Sigmoid colon (tissue), 7 donors: Measurements from ENCODE around the gene XPR1. TPM values are rescaled to one million over a fixed set of nuclear protein-coding genes. Genes with fewer than 3 reads are reported as not detected.

Experiments used
- DNase-seq: peaks from one replicate; pipeline ENCODE4 v3.0.0-alpha.2; 2019
- H3K27ac ChIP-seq, 4 donors: fragments of 200-600 bp; sonication (generic); one replicate each; pipeline ENCODE4 v1.5.1; 2016 to 2019; ENCODE audit warnings: mild to moderate bottlenecking in 1 of 4
- H3K27me3 ChIP-seq, 3 donors: fragments of 200-600 bp; sonication (generic); one replicate each; pipeline ENCODE4 v1.5.1; 2019; ENCODE audit warnings: mild to moderate bottlenecking in 1 of 3
- H3K36me3 ChIP-seq, 4 donors: fragments of 200-600 bp; sonication (generic); one replicate each; pipeline ENCODE4 v1.5.1; 2016 to 2019
- H3K4me1 ChIP-seq, 4 donors: fragments of 200-600 bp; sonication (generic); one replicate each; pipeline ENCODE4 v1.5.1; 2017 to 2019
- H3K4me3 ChIP-seq, 4 donors: fragments of 200-600 bp; sonication (generic); one replicate each; pipeline ENCODE4 v1.5.1; 2017 to 2019; ENCODE audit warnings: mild to moderate bottlenecking in 2 of 4, moderate library complexity in 1 of 4
- H3K9me3 ChIP-seq, 4 donors: fragments of 200-600 bp in 3 of 4; sonication (generic) in 3 of 4; one replicate each; pipeline versions ENCODE4 v1.5.1 to v1.6.1; 2013 to 2019
- EP300 ChIP-seq, 4 donors: sonication (generic); formaldehyde crosslinking; IDR thresholded peaks; one replicate each; pipeline ENCODE4 v1.6.1; 2017; ENCODE audit warnings: antibody characterized with exemption in 4 of 4
- POLR2A ChIP-seq, 2 donors: fragments of 450-650 bp; IDR thresholded peaks; one replicate each; pipeline ENCODE4 v1.6.1; 2016; ENCODE audit warnings: antibody characterized with exemption in 2 of 2, mild to moderate bottlenecking in 2 of 2, moderate library complexity in 2 of 2
- POLR2AphosphoS5 ChIP-seq, 4 donors: sonication (generic); formaldehyde crosslinking; IDR thresholded peaks; one replicate each; pipeline ENCODE4 v1.6.1; 2017; ENCODE audit warnings: antibody characterized with exemption in 4 of 4
- WGBS, 2 donors: extraction: QIAGEN DNeasy Blood & Tissue Kit; methylation state at CpG; one replicate each; pipeline ENCODE4 v1.1.7; 2013; 5-methylcytosine and 5-hydroxymethylcytosine counted together
- intact Hi-C: fragments of 100-400 bp; cut with DNase I; formaldehyde crosslinking; loops from one replicate; pipeline ENCODE4 v1.15.1; 2023
- polyA plus RNA-seq, 3 donors: library from polyadenylated mRNA; stranded (reverse); fragments of 200-250 nt; gene quantifications; one replicate each; pipeline ENCODE4 v1.2.3, GENCODE V29; 2013
- small RNA-seq, 3 donors: library from RNA; depleted of rRNA; stranded (forward); fragments of <200 nt; gene quantifications; one replicate each; pipeline ENCODE3, GENCODE V24; 2016
- total RNA-seq, 4 donors: library from RNA; depleted of rRNA; stranded (reverse); fragments of >200 nt; gene quantifications; one replicate each; pipeline ENCODE4 v1.1.0, GENCODE V29; 2016
- TF ChIP-seq, protein P1 (sequence below), 4 experiments: fragments of 450-650 bp in 3 of 4; fragments of 200-600 bp in 1 of 4; IDR thresholded peaks; one replicate each; pipeline ENCODE4 v1.5.1; 2016 to 2019; ENCODE audit warnings: antibody characterized with exemption in 4 of 4, mild to moderate bottlenecking in 3 of 4, moderate library complexity in 2 of 4
- donor health status: healthy with polysubstance abuse.
- donor health status: Bipolar disorder and iron deficiency.
- donor health status: healthy.

The XPR1 gene
- total and polyA plus RNA-seq, 7 donors = 1.8 to 18.8 (median 11.3) TPM

DNA sequence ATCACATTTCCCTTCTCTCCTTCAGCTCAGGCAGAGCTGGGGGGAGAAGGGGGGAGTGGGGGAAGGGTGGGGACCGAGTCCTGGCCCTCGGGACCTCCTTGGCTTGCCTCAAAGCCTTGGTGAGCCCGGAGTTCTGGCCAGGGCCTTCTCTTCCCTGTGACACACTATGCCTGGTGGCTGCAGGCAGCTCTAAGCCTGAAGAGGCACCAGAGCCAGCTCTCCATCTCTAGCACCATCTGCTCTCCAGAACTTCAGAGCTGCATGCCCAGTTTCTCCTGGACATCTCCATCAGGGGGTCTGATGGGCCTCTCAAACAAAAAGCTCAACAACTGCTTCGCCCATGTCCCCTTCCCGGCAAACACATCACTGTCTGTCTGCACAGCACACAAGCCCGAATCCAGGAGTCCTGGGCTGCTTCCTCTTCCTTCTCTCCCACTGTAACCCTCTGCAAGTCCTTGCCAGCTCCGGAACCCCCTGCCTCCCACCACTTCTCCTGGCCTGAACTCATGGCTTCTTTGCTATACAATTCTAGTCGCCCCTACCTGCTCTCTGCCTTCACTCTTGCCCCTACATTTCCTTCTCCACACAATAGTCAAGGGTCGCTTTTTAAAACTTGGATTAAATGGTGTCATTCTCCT lies 307.4 kb downstream of the XPR1 start:
- TF ChIP-seq POLR2A (IDR thresholded peaks at IDR 0.05) = no peak
- no peak for TF ChIP-seq EP300 (IDR thresholded peaks at IDR 0.05)
- TF ChIP-seq, protein P1, sequence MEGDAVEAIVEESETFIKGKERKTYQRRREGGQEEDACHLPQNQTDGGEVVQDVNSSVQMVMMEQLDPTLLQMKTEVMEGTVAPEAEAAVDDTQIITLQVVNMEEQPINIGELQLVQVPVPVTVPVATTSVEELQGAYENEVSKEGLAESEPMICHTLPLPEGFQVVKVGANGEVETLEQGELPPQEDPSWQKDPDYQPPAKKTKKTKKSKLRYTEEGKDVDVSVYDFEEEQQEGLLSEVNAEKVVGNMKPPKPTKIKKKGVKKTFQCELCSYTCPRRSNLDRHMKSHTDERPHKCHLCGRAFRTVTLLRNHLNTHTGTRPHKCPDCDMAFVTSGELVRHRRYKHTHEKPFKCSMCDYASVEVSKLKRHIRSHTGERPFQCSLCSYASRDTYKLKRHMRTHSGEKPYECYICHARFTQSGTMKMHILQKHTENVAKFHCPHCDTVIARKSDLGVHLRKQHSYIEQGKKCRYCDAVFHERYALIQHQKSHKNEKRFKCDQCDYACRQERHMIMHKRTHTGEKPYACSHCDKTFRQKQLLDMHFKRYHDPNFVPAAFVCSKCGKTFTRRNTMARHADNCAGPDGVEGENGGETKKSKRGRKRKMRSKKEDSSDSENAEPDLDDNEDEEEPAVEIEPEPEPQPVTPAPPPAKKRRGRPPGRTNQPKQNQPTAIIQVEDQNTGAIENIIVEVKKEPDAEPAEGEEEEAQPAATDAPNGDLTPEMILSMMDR (IDR thresholded peaks at IDR 0.05) = no peak
- TF ChIP-seq POLR2AphosphoS5 (IDR thresholded peaks at IDR 0.05) = no peak
- Histone ChIP-seq H3K36me3 (peaks cover under 1 to 85% (median 36%) of the 10 kb centered on the region in 4 donors), H3K4me3 (no peak overlapping the region), H3K27ac (no peak overlapping the region), H3K27me3 (no peaks in the 10 kb centered on the region), H3K9me3 (no peaks in the 10 kb centered on the region), H3K4me1 (no peaks in the 10 kb centered on the region)
- DNase-seq = no peak
- WGBS, 2 donors = 74 to 81% methylated on average over 9 of the region's 9 CpGs
- intact Hi-C loops = no loop called here

DNA sequence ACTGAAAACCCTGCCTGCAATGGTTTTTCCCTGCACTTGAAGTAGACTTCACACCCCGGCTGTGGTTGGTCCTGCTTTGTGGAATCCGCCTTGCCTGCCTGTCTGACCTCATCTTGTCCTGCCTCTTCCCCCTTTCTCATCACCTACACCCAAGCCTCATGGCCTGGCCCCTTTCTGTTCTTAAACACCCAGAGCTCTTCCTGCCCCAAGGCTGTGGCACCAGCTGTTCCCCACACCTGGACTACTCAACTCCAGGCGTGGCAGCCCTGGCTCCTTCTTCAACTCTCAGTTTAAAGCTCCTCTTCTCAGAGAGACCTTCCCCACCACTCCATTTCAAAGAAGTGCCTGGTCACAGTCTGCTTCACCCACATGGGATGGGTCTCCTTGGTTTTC lies 307.9 kb downstream of the XPR1 start:
- H3K27ac ChIP-seq = no peak overlapping the region
- no peaks in the 10 kb centered on the region for H3K4me1 ChIP-seq
- TF ChIP-seq, protein P1 (IDR thresholded peaks at IDR 0.05) = no peak
- no peak for TF ChIP-seq POLR2AphosphoS5 (IDR thresholded peaks at IDR 0.05)
- TF ChIP-seq POLR2A (IDR thresholded peaks at IDR 0.05) = no peak
- TF ChIP-seq EP300 (IDR thresholded peaks at IDR 0.05) = no peak
- H3K9me3 ChIP-seq = no peaks in the 10 kb centered on the region
- H3K27me3 ChIP-seq = no peaks in the 10 kb centered on the region
- no peak overlapping the region for H3K4me3 ChIP-seq
- 74 to 91% methylated on average over 3 of the region's 3 CpGs for WGBS, 2 donors
- intact Hi-C loops = no loop called here
- DNase-seq = no peak
- H3K36me3 ChIP-seq = peaks cover 6 to 89% (median 40%) of the 10 kb centered on the region in 4 donors

Small RNA genes lying within 50 kb of the gene (small RNA-seq; reads per million reads assigned to genes)
- gene RF00026 = 0 reads per million in 3 donors

Other genes with a start within 250 kb of the XPR1 start
- 10 to 100 TPM; 35.5 to 40.8 (median 40.1) TPM for gene ACBD6, start 129.4 kb upstream of the XPR1 start, total RNA-seq
- gene ACBD6, start 129.4 kb upstream of the XPR1 start, polyA plus RNA-seq = 10 to 100 TPM; 11.4 to 21.8 (median 14.3) TPM
- not detected for gene OVAAL, start 73.1 kb upstream of the XPR1 start, total RNA-seq
- gene OVAAL, start 73.1 kb upstream of the XPR1 start, polyA plus RNA-seq = not detected